22Rv1 (cell line): Measurements from ENCODE around the gene IL20RB.
"Not testable (repeated sequence)": the region's sequence is repeated elsewhere in the genome, so short reads cannot be mapped to it uniquely, and the experiment has no call there.

Source experiments
- CTCF ChIP-seq: fragments of 450-650 bp; IDR thresholded peaks from 2 replicates; pipeline ENCODE4 v1.5.1; 2017; ENCODE audit warnings: mild to moderate bottlenecking
- ZFX ChIP-seq: fragments of 450-650 bp; IDR thresholded peaks from 2 replicates; pipeline ENCODE4 v1.6.1; 2017; ENCODE audit warnings: antibody characterized with exemption, borderline replicate concordance

GRCh38 chr3:137017316-137017715, 59.5 kb downstream of the IL20RB start:
- TF ChIP-seq CTCF, ZFX: not testable (repeated sequence)
